Measurements from ENCODE around the gene TMEM59. TPM values are rescaled to one million over a fixed set of nuclear protein-coding genes. Genes with fewer than 3 reads are reported as not detected.
"Not testable (repeated sequence)": the region's sequence is repeated elsewhere in the genome, so short reads cannot be mapped to it uniquely, and the experiment has no call there.

Gene TMEM59
- total RNA-seq, 1 experiment from 2014 or later: 73.5 TPM

- H3K36me3 ChIP-seq (ENCODE audit: insufficient read depth, low read length, poor library complexity, severe bottlenecking): no peaks in the 10 kb centered on the region
- H3K9me3 ChIP-seq (ENCODE audit: low read depth, low read length, poor library complexity, severe bottlenecking): no peaks in the 10 kb centered on the region
- no peaks in the 10 kb centered on the region for H3K27me3 ChIP-seq (replicated peaks; ENCODE audit: insufficient read depth, low read depth, low read length, poor library complexity)
- TF ChIP-seq CTCF (conservative IDR thresholded peaks at IDR 0.05; ENCODE audit: low read depth, low read length) (no peak), EZH2 (IDR thresholded peaks at IDR 0.05; ENCODE audit: borderline replicate concordance, low read depth, low read length, poor library complexity, severe bottlenecking) (no peak)
- intact Hi-C loops (cut with micrococcal nuclease; ENCODE audit: unreplicated experiment): no loop called here
- no peak overlapping the region for H3K4me3 ChIP-seq (ENCODE audit: low read depth, low read length, poor library complexity, severe bottlenecking)
- H3K27ac ChIP-seq (ENCODE audit: low read depth, low read length, poor library complexity, severe bottlenecking): peak overlapping the region; percentile 75
- CTCF ChIA-PET: no interaction called here
- peaks cover 34% of the 10 kb centered on the region for H3K4me1 ChIP-seq (ENCODE audit: insufficient read depth, low read length, poor library complexity, severe bottlenecking)
- peak; percentile 91 for DNase-seq (ENCODE audit: low spot score)
- POLR2A ChIA-PET (ENCODE audit: low non-redundant PET): no interaction called here
- no TSS peak for BruUV-seq (replicated peaks)
Observed at GRCh38 chr1:54095546-54096226, 42.7 kb upstream of the TMEM59 start.

- DNase-seq (ENCODE audit: low spot score); POLR2A ChIA-PET (ENCODE audit: low non-redundant PET); H3K27me3 ChIP-seq (replicated peaks; ENCODE audit: insufficient read depth, low read depth, low read length, poor library complexity); H3K36me3 ChIP-seq (ENCODE audit: insufficient read depth, low read length, poor library complexity, severe bottlenecking); CTCF ChIA-PET; intact Hi-C loops (cut with micrococcal nuclease; ENCODE audit: unreplicated experiment); BruUV-seq (replicated peaks); H3K27ac ChIP-seq (ENCODE audit: low read depth, low read length, poor library complexity, severe bottlenecking); H3K9me3 ChIP-seq (ENCODE audit: low read depth, low read length, poor library complexity, severe bottlenecking); H3K4me3 ChIP-seq (ENCODE audit: low read depth, low read length, poor library complexity, severe bottlenecking): not testable (repeated sequence)
- H3K4me1 ChIP-seq (ENCODE audit: insufficient read depth, low read length, poor library complexity, severe bottlenecking): peaks cover 43% of the 10 kb centered on the region
Observed at GRCh38 chr1:54094730-54095105, 41.7 kb upstream of the TMEM59 start.

GRCh38 chr1:54094001-54094729, 41.2 kb upstream of the TMEM59 start:
- no peak overlapping the region for H3K27ac ChIP-seq (ENCODE audit: low read depth, low read length, poor library complexity, severe bottlenecking)
- H3K36me3 ChIP-seq (ENCODE audit: insufficient read depth, low read length, poor library complexity, severe bottlenecking): no peaks in the 10 kb centered on the region
- BruUV-seq (replicated peaks): no TSS peak
- DNase-seq (ENCODE audit: low spot score): no peak
- no peaks in the 10 kb centered on the region for H3K27me3 ChIP-seq (replicated peaks; ENCODE audit: insufficient read depth, low read depth, low read length, poor library complexity)
- no peak for TF ChIP-seq CTCF (conservative IDR thresholded peaks at IDR 0.05; ENCODE audit: low read depth, low read length)
- no peak for TF ChIP-seq EZH2 (IDR thresholded peaks at IDR 0.05; ENCODE audit: borderline replicate concordance, low read depth, low read length, poor library complexity, severe bottlenecking)
- intact Hi-C loops (cut with micrococcal nuclease; ENCODE audit: unreplicated experiment): no loop called here
- CTCF ChIA-PET: no interaction called here
- no peaks in the 10 kb centered on the region for H3K9me3 ChIP-seq (ENCODE audit: low read depth, low read length, poor library complexity, severe bottlenecking)
- H3K4me1 ChIP-seq (ENCODE audit: insufficient read depth, low read length, poor library complexity, severe bottlenecking): peaks cover 43% of the 10 kb centered on the region
- no peak overlapping the region for H3K4me3 ChIP-seq (ENCODE audit: low read depth, low read length, poor library complexity, severe bottlenecking)
- POLR2A ChIA-PET (ENCODE audit: low non-redundant PET): interaction anchor here (0.7 kb wide), 1 partner anchor 12 kb away, joined by 11 read pairs; no protein-coding TSS in a partner anchor

Measured in A673 (cell line).